Suppressor macrophage treated with lipopolysaccharide for 1 hour (primary cell): ENCODE data around the gene SYNDIG1L.
"Not testable (repeated sequence)": the region's sequence is repeated elsewhere in the genome, so short reads cannot be mapped to it uniquely, and the experiment has no call there.

ENCODE experiments used
- DNase-seq, 3 donors: peaks; one replicate each; pipeline ENCODE4 v3.0.0-alpha.2; 2020 to 2022

The SYNDIG1L gene

GRCh38 chr14:74402401-74403251, 23.4 kb downstream of the SYNDIG1L start:
- DNase-seq = peak in 2 of 3 donors; percentile 21 to 34

GRCh38 chr14:74401504-74402241, 24.3 kb downstream of the SYNDIG1L start:
- DNase-seq = peak; percentile 44 to 60 (median 51)

GRCh38 chr14:74400919-74401503, 25.0 kb downstream of the SYNDIG1L start:
- DNase-seq = peak in 1 of 3 donors; percentile 8

GRCh38 chr14:74400031-74400685, 25.9 kb downstream of the SYNDIG1L start:
- peak in 1 of 3 donors; percentile 4 for DNase-seq

GRCh38 chr14:74395094-74395493, 30.9 kb downstream of the SYNDIG1L start:
- DNase-seq = no peak

- no peak for DNase-seq
Measured at GRCh38 chr14:74394549-74394948, 31.5 kb downstream of the SYNDIG1L start.

- DNase-seq = no peak
Measured at GRCh38 chr14:74392616-74393570, 33.1 kb downstream of the SYNDIG1L start.

- no peak for DNase-seq
Measured at GRCh38 chr14:74391479-74391878, 34.5 kb downstream of the SYNDIG1L start.

- not testable (repeated sequence) for DNase-seq
Measured at GRCh38 chr14:74390505-74390904, 35.5 kb downstream of the SYNDIG1L start.

GRCh38 chr14:74389980-74390379, 36.0 kb downstream of the SYNDIG1L start:
- no peak for DNase-seq

- no peak for DNase-seq
Measured at GRCh38 chr14:74382231-74382630, 43.8 kb downstream of the SYNDIG1L start.

GRCh38 chr14:74381571-74381970, 44.4 kb downstream of the SYNDIG1L start:
- not testable (repeated sequence) for DNase-seq

- DNase-seq = no peak
Measured at GRCh38 chr14:74380845-74381244, 45.2 kb downstream of the SYNDIG1L start.

- no peak for DNase-seq
Measured at GRCh38 chr14:74380172-74380571, 45.8 kb downstream of the SYNDIG1L start.

- DNase-seq = no peak
Measured at GRCh38 chr14:74377976-74378690, 47.9 kb downstream of the SYNDIG1L start.

- no peak for DNase-seq
Measured at GRCh38 chr14:74368441-74368840, 57.6 kb downstream of the SYNDIG1L start.

- no peak for DNase-seq
Measured at GRCh38 chr14:74368026-74368425, 58.0 kb downstream of the SYNDIG1L start.

GRCh38 chr14:74364271-74364880, 61.6 kb downstream of the SYNDIG1L start:
- DNase-seq = no peak

- DNase-seq = peak; percentile 86 to 92 (median 87)
Measured at GRCh38 chr14:74362361-74362915, 63.6 kb downstream of the SYNDIG1L start.

- no peak for DNase-seq
Measured at GRCh38 chr14:74360163-74360562, 65.8 kb downstream of the SYNDIG1L start.
